Hepatocyte (in vitro differentiated cells): ENCODE data around the gene ERC2.

ENCODE experiments used
- CTCF ChIP-seq: fragments of 200-600 bp; sonication (generic); IDR thresholded peaks from 2 replicates; pipeline ENCODE4 v1.5.1; 2016; ENCODE audit warnings: antibody characterized with exemption, mild to moderate bottlenecking; ENCODE audit not compliant: poor library complexity
- EZH2 ChIP-seq: fragments of 200-600 bp; sonication (generic); IDR thresholded peaks from 2 replicates; pipeline ENCODE4 v1.6.1; 2016; ENCODE audit warnings: antibody characterized with exemption, mild to moderate bottlenecking, borderline replicate concordance
- EZH2phosphoT487 ChIP-seq: fragments of 200-600 bp; sonication (generic); IDR thresholded peaks from one replicate; pipeline ENCODE4 v1.6.1; 2018; ENCODE audit warnings: antibody characterized with exemption, mild to moderate bottlenecking, low read depth, moderate library complexity; ENCODE audit not compliant: unreplicated experiment, severe bottlenecking

GRCh38 chr3:56428667-56429066 is 39.6 kb downstream of the ERC2 start:
- TF ChIP-seq CTCF = no peak
- TF ChIP-seq EZH2 = no peak
- TF ChIP-seq EZH2phosphoT487 = no peak
